Mesenchymal stem cell (in vitro differentiated cells and primary cell): ENCODE results near the gene ZNF135. TPM values are rescaled to one million over a fixed set of nuclear protein-coding genes. Genes with fewer than 3 reads are reported as not detected.

Experiments
- DNase-seq: peaks from one replicate; pipeline ENCODE4 v3.0.0-alpha.2; 2013
- H2AFZ ChIP-seq: one replicate; pipeline ENCODE4 v1.6.1; 2013; ENCODE audit warnings: low read depth, mild to moderate bottlenecking, control low read depth, inconsistent platforms, low read length, moderate library complexity
- H2AK5ac ChIP-seq: 2 replicates; pipeline ENCODE4 v1.6.1; 2013; ENCODE audit warnings: low read length, moderate library complexity, mild to moderate bottlenecking, inconsistent platforms; ENCODE audit not compliant: severe bottlenecking
- H2BK120ac ChIP-seq: one replicate; pipeline ENCODE4 v1.6.1; 2013; ENCODE audit warnings: low read depth, mild to moderate bottlenecking, inconsistent platforms, low read length, moderate library complexity
- H2BK12ac ChIP-seq, 2 experiments: one replicate each; pipeline ENCODE4 v1.6.1; 2013; ENCODE audit warnings: inconsistent platforms in 2 of 2, low read length in 2 of 2, mild to moderate bottlenecking in 2 of 2, moderate library complexity in 2 of 2, control low read depth in 1 of 2
- H2BK15ac ChIP-seq: one replicate; pipeline ENCODE4 v1.6.1; 2013; ENCODE audit warnings: mild to moderate bottlenecking, low read depth, inconsistent platforms; ENCODE audit not compliant: poor library complexity, severe bottlenecking
- H2BK5ac ChIP-seq: 2 replicates; pipeline ENCODE4 v1.6.1; 2013; ENCODE audit warnings: low read depth, mild to moderate bottlenecking, low read length, control low read depth, inconsistent platforms; ENCODE audit not compliant: poor library complexity, severe bottlenecking
- H3K14ac ChIP-seq, 2 experiments: one replicate each; pipeline ENCODE4 v1.6.1; 2013; ENCODE audit warnings: inconsistent platforms in 2 of 2, low read length in 2 of 2, control low read depth in 1 of 2, mild to moderate bottlenecking in 1 of 2, moderate library complexity in 1 of 2
- H3K18ac ChIP-seq, 2 experiments: one replicate each; pipeline ENCODE4 v1.6.1; 2013; ENCODE audit warnings: inconsistent platforms in 2 of 2, low read length in 2 of 2, control low read depth in 1 of 2, low read depth in 1 of 2, mild to moderate bottlenecking in 1 of 2
- H3K23ac ChIP-seq, 2 experiments: one replicate each; pipeline ENCODE4 v1.6.1; 2013; ENCODE audit warnings: inconsistent platforms in 2 of 2, low read length in 2 of 2, mild to moderate bottlenecking in 2 of 2, moderate library complexity in 2 of 2, control low read depth in 1 of 2
- H3K27ac ChIP-seq: 2 replicates; pipeline ENCODE4 v1.5.1; 2013; ENCODE audit warnings: mild to moderate bottlenecking, moderate library complexity, low read length, control low read depth, inconsistent platforms; ENCODE audit not compliant: poor library complexity, severe bottlenecking
- H3K27me3 ChIP-seq, 2 experiments: 2 replicates each; pipeline versions ENCODE4 v1.6.1 to v1.7.0; 2013; ENCODE audit warnings: low read length in 2 of 2, mild to moderate bottlenecking in 2 of 2, moderate library complexity in 2 of 2, control low read depth in 1 of 2, inconsistent platforms in 1 of 2; ENCODE audit not compliant: control insufficient read depth in 1 of 2, insufficient read depth in 1 of 2
- H3K36me3 ChIP-seq, 2 experiments: 2 replicates each; pipeline versions ENCODE4 v1.6.1 to v1.7.0; 2013; ENCODE audit warnings: low read length in 2 of 2, control low read depth in 1 of 2, inconsistent platforms in 1 of 2, low read depth in 1 of 2, mild to moderate bottlenecking in 1 of 2; ENCODE audit not compliant: insufficient read depth in 2 of 2, control insufficient read depth in 1 of 2
- H3K4ac ChIP-seq, 2 experiments: one replicate each; pipeline ENCODE4 v1.6.1; 2013; ENCODE audit warnings: inconsistent platforms in 2 of 2, low read length in 2 of 2, mild to moderate bottlenecking in 2 of 2, moderate library complexity in 2 of 2, control low read depth in 1 of 2, low read depth in 1 of 2
- H3K4me1 ChIP-seq: 2 replicates; pipeline ENCODE4 v1.6.1; 2013; ENCODE audit warnings: low read depth, low read length, control low read depth; ENCODE audit not compliant: control insufficient read depth, insufficient read depth
- H3K4me2 ChIP-seq: 2 replicates; pipeline ENCODE4 v1.6.1; 2013; ENCODE audit warnings: low read length, mild to moderate bottlenecking, inconsistent platforms; ENCODE audit not compliant: poor library complexity, severe bottlenecking
- H3K4me3 ChIP-seq, 2 experiments: 2 replicates each; pipeline versions ENCODE4 v1.5.1 to v1.7.0; 2013; ENCODE audit warnings: low read length in 2 of 2, mild to moderate bottlenecking in 2 of 2, control low read depth in 1 of 2, low read depth in 1 of 2; ENCODE audit not compliant: insufficient read depth in 1 of 2
- H3K79me1 ChIP-seq: replicated peaks from 2 replicates; pipeline ENCODE4 v1.6.1; 2013; ENCODE audit warnings: mild to moderate bottlenecking, control low read depth, low read length, inconsistent platforms; ENCODE audit not compliant: poor library complexity, severe bottlenecking
- H3K9ac ChIP-seq: 2 replicates; pipeline ENCODE4 v1.7.0; 2013; ENCODE audit warnings: mild to moderate bottlenecking, low read length, moderate library complexity
- H3K9me3 ChIP-seq: 2 replicates; pipeline ENCODE4 v1.7.0; 2013; ENCODE audit warnings: mild to moderate bottlenecking, low read length; ENCODE audit not compliant: control insufficient read depth
- H4K8ac ChIP-seq: one replicate; pipeline ENCODE4 v1.6.1; 2013; ENCODE audit warnings: inconsistent platforms, mild to moderate bottlenecking, low read length, moderate library complexity
- H4K91ac ChIP-seq: one replicate; pipeline ENCODE4 v1.6.1; 2013; ENCODE audit warnings: mild to moderate bottlenecking, low read length, inconsistent platforms
- WGBS: methylation state at CpG from one replicate; pipeline ENCODE4 v1.1.7; 2013; ENCODE audit warnings: mixed read lengths; 5-methylcytosine and 5-hydroxymethylcytosine counted together
- polyA plus RNA-seq, 2 experiments: library from polyadenylated mRNA; stranded (reverse); fragments of 200-250 nt; gene quantifications; one replicate each; pipeline ENCODE4 v1.2.3, GENCODE V29; 2013

Gene ZNF135
- 1.2 TPM for polyA plus RNA-seq (2013, experiment 1 of 2)
- polyA plus RNA-seq (2013, experiment 2 of 2): 1.2 TPM

GRCh38 chr19:58059003-58059670 lies at the start of gene ZNF135:
ZNF135 (plus strand) TSS chr19:58059282; CDS start chr19:58060003, 721 bp downstream.
- Histone ChIP-seq H3K4ac (peak within 1 kb of the TSS; percentile 62 to 73), H3K4me1 (peaks cover 5% of the 10 kb centered on the region), H3K79me1 (no peaks in the 10 kb centered on the region), H3K4me3 (peak within 1 kb of the TSS; percentile 53 to 74), H4K8ac (peak within 1 kb of the TSS; percentile 81), H2BK15ac (no peak within 1 kb of the TSS), H3K36me3 (peaks cover 12 to 22% of the 10 kb centered on the region in 2 experiments), H3K9me3 (peaks cover 41% of the 10 kb centered on the region), H2BK5ac (no peak within 1 kb of the TSS), H3K4me2 (peak within 1 kb of the TSS; percentile 51), H2AFZ (peak within 1 kb of the TSS; percentile 93), H2AK5ac (no peak within 1 kb of the TSS), H3K23ac (peak within 1 kb of the TSS in 1 of 2 experiments; percentile 73), H3K27ac (no peak within 1 kb of the TSS), H2BK120ac (no peak within 1 kb of the TSS), H3K14ac (peak within 1 kb of the TSS; percentile 68 to 87), H2BK12ac (no peak within 1 kb of the TSS), H3K27me3 (no peaks in the 10 kb centered on the region), H3K9ac (peak within 1 kb of the TSS; percentile 89), H4K91ac (peak within 1 kb of the TSS; percentile 49), H3K18ac (peak within 1 kb of the TSS; percentile 41 to 85)
- 4% methylated on average over 48 of the region's 62 CpGs for WGBS
- peak; percentile 66 for DNase-seq

- H3K23ac ChIP-seq: no peak overlapping the region
- DNase-seq: no peak
- H2AK5ac ChIP-seq: no peak overlapping the region
- H3K27me3 ChIP-seq: no peaks in the 10 kb centered on the region
- no peak overlapping the region for H3K18ac ChIP-seq
- H3K27ac ChIP-seq: no peak overlapping the region
- no peak overlapping the region for H3K4ac ChIP-seq
- 30% methylated on average over 21 of the region's 21 CpGs for WGBS
- no peak overlapping the region for H2BK15ac ChIP-seq
- H3K9ac ChIP-seq: peak overlapping the region; percentile 36
- no peaks in the 10 kb centered on the region for H3K4me1 ChIP-seq
- H4K8ac ChIP-seq: no peak overlapping the region
- H4K91ac ChIP-seq: no peak overlapping the region
- H3K79me1 ChIP-seq: peaks cover 13% of the 10 kb centered on the region
- H2BK120ac ChIP-seq: no peak overlapping the region
- H3K14ac ChIP-seq: no peak overlapping the region
- H3K9me3 ChIP-seq: peaks cover 81% of the 10 kb centered on the region
- H3K4me3 ChIP-seq: peak overlapping the region in 1 of 2 experiments; percentile 64
- peaks cover 33 to 43% of the 10 kb centered on the region in 2 experiments for H3K36me3 ChIP-seq
- H3K4me2 ChIP-seq: no peak overlapping the region
- no peak overlapping the region for H2BK5ac ChIP-seq
- H2AFZ ChIP-seq: no peak overlapping the region
- no peak overlapping the region for H2BK12ac ChIP-seq
Measured at GRCh38 chr19:58009301-58009665, 49.8 kb upstream of the ZNF135 start.

GRCh38 chr19:58009666-58010301 lies 49.3 kb upstream of the ZNF135 start:
- no peak overlapping the region for H4K91ac ChIP-seq
- H3K4me3 ChIP-seq: peak overlapping the region in 1 of 2 experiments; percentile 64
- no peak overlapping the region for H2BK120ac ChIP-seq
- H2BK12ac ChIP-seq: no peak overlapping the region
- 57% methylated on average over 41 of the region's 41 CpGs for WGBS
- H2BK15ac ChIP-seq: no peak overlapping the region
- H3K9ac ChIP-seq: peak overlapping the region; percentile 71
- peaks cover 76% of the 10 kb centered on the region for H3K9me3 ChIP-seq
- no peak overlapping the region for H3K18ac ChIP-seq
- no peak overlapping the region for H3K14ac ChIP-seq
- H2AK5ac ChIP-seq: no peak overlapping the region
- H3K4me1 ChIP-seq: no peaks in the 10 kb centered on the region
- no peak overlapping the region for H3K4me2 ChIP-seq
- DNase-seq: no peak
- H3K4ac ChIP-seq: no peak overlapping the region
- no peak overlapping the region for H2AFZ ChIP-seq
- H3K79me1 ChIP-seq: peaks cover 10% of the 10 kb centered on the region
- H3K36me3 ChIP-seq: peaks cover 28 to 40% of the 10 kb centered on the region in 2 experiments
- H3K27ac ChIP-seq: no peak overlapping the region
- no peak overlapping the region for H2BK5ac ChIP-seq
- H3K27me3 ChIP-seq: no peaks in the 10 kb centered on the region
- no peak overlapping the region for H3K23ac ChIP-seq
- H4K8ac ChIP-seq: no peak overlapping the region

GRCh38 chr19:58010507-58010906 lies 48.6 kb upstream of the ZNF135 start:
- Histone ChIP-seq H2BK12ac (no peak overlapping the region), H3K9ac (no peak overlapping the region), H3K27ac (no peak overlapping the region), H3K18ac (no peak overlapping the region), H3K23ac (no peak overlapping the region), H3K14ac (no peak overlapping the region), H4K8ac (no peak overlapping the region), H3K4me2 (no peak overlapping the region), H3K4ac (no peak overlapping the region), H4K91ac (no peak overlapping the region), H2AFZ (no peak overlapping the region), H2BK5ac (no peak overlapping the region), H3K9me3 (peaks cover 68% of the 10 kb centered on the region), H3K36me3 (peaks cover 21 to 39% of the 10 kb centered on the region in 2 experiments), H3K27me3 (no peaks in the 10 kb centered on the region), H2BK120ac (no peak overlapping the region), H2BK15ac (no peak overlapping the region), H3K4me3 (no peak overlapping the region), H2AK5ac (no peak overlapping the region), H3K4me1 (no peaks in the 10 kb centered on the region), H3K79me1 (peaks cover 8% of the 10 kb centered on the region)
- 95% methylated on average over 13 of the region's 22 CpGs for WGBS
- no peak for DNase-seq
